ENCODE data around the gene HS3ST3A1.

DNA sequence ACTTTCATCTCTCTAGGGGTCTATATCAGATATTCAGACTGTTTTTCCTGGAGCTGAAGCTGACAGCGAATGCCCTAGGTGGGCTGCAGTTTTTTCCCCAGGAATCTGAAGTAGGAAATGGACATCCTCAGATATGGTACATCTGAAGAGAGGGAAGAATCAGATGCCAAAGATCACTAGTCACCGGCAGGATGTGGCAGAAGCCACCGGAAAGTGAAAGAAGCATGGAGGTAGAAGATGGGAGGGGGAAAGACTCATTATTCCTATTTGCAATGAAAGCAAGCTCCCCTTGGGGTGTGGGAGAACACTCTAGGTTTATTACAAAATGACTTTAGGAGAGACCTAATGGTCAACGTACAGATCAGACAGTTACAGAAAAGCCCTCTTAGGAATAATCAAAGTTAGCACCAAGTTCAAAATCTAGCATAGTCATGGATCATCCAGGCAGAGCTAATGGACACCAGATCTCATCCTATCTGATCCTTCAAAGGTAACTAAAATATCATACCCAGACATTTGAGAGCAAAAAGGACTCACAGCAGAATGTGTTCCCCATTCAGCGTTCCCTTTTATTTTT lies 110.7 kb downstream of the HS3ST3A1 start:
- TF ChIP-seq, protein P1, sequence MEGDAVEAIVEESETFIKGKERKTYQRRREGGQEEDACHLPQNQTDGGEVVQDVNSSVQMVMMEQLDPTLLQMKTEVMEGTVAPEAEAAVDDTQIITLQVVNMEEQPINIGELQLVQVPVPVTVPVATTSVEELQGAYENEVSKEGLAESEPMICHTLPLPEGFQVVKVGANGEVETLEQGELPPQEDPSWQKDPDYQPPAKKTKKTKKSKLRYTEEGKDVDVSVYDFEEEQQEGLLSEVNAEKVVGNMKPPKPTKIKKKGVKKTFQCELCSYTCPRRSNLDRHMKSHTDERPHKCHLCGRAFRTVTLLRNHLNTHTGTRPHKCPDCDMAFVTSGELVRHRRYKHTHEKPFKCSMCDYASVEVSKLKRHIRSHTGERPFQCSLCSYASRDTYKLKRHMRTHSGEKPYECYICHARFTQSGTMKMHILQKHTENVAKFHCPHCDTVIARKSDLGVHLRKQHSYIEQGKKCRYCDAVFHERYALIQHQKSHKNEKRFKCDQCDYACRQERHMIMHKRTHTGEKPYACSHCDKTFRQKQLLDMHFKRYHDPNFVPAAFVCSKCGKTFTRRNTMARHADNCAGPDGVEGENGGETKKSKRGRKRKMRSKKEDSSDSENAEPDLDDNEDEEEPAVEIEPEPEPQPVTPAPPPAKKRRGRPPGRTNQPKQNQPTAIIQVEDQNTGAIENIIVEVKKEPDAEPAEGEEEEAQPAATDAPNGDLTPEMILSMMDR (IDR thresholded peaks at IDR 0.05; ENCODE audit: low read length): no peak
- no peak for TF ChIP-seq EZH2 (optimal IDR thresholded peaks at IDR 0.05; ENCODE audit: low read depth, low read length)
